ENCODE measurements around the gene CFHR4.

DNA sequence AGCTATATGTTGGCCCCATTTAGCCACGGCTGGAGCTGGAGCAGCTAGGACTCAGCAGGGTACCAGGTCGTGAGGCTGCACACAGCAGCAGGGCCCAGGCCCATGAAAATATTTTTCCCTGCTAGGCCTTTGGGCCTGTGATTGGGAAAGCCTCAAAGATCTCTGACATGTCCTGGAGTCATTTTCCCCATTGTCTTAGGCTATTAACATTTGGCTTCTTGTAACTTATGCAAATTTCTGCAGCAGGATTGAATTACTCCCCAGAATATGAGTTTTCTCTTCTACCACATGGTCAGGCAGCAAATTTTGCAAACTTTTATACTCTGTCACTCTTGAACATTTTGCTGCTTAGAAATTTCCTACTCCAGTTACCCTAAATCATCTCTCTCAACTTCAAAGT is 66.9 kb downstream of the CFHR4 start:
- TF ChIP-seq ZNF274 (CRISPR knock-in tag; IDR thresholded peaks at IDR 0.05) (no peak), CTCF (CRISPR knock-in tag; IDR thresholded peaks at IDR 0.05) (no peak), CAMTA2 (CRISPR knock-in tag; IDR thresholded peaks at IDR 0.05; ENCODE audit: borderline replicate concordance) (no peak), ZNF878 (CRISPR knock-in tag; IDR thresholded peaks at IDR 0.05) (no peak), SRSF1 (optimal IDR thresholded peaks at IDR 0.05; ENCODE audit: low read depth, low read length) (no peak), CHCHD3 (CRISPR knock-in tag; IDR thresholded peaks at IDR 0.05) (no peak), MEIS1 (CRISPR knock-in tag; IDR thresholded peaks at IDR 0.05; ENCODE audit: borderline replicate concordance) (no peak), RFX1 (IDR thresholded peaks at IDR 0.05) (no peak), POLR2AphosphoS5 (IDR thresholded peaks at IDR 0.05; ENCODE audit: low read depth, low read length) (no peak), ZNF3 (CRISPR knock-in tag; IDR thresholded peaks at IDR 0.05) (no peak), ZBTB49 (CRISPR knock-in tag; IDR thresholded peaks at IDR 0.05; ENCODE audit: borderline replicate concordance) (no peak)
- TF ChIP-seq, protein P1, sequence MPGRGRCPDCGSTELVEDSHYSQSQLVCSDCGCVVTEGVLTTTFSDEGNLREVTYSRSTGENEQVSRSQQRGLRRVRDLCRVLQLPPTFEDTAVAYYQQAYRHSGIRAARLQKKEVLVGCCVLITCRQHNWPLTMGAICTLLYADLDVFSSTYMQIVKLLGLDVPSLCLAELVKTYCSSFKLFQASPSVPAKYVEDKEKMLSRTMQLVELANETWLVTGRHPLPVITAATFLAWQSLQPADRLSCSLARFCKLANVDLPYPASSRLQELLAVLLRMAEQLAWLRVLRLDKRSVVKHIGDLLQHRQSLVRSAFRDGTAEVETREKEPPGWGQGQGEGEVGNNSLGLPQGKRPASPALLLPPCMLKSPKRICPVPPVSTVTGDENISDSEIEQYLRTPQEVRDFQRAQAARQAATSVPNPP (CRISPR knock-in tag; IDR thresholded peaks at IDR 0.05): no peak

Measured in HepG2 (cell line).